Lower leg skin (tissue), 3 donors: ENCODE measurements around the gene GRIN2D.

Source experiments
- POLR2A ChIP-seq, 2 donors: fragments of 450-650 bp; IDR thresholded peaks; one replicate each; pipeline ENCODE4 v1.6.1; 2016 to 2017; ENCODE audit warnings: antibody characterized with exemption in 2 of 2, mild to moderate bottlenecking in 1 of 2, moderate library complexity in 1 of 2
- TF ChIP-seq, protein P1 (sequence below), 3 donors: fragments of 450-650 bp; IDR thresholded peaks; one replicate each; pipeline ENCODE4 v1.5.1; 2016; ENCODE audit warnings: antibody characterized with exemption in 3 of 3, mild to moderate bottlenecking in 3 of 3, moderate library complexity in 2 of 3

DNA sequence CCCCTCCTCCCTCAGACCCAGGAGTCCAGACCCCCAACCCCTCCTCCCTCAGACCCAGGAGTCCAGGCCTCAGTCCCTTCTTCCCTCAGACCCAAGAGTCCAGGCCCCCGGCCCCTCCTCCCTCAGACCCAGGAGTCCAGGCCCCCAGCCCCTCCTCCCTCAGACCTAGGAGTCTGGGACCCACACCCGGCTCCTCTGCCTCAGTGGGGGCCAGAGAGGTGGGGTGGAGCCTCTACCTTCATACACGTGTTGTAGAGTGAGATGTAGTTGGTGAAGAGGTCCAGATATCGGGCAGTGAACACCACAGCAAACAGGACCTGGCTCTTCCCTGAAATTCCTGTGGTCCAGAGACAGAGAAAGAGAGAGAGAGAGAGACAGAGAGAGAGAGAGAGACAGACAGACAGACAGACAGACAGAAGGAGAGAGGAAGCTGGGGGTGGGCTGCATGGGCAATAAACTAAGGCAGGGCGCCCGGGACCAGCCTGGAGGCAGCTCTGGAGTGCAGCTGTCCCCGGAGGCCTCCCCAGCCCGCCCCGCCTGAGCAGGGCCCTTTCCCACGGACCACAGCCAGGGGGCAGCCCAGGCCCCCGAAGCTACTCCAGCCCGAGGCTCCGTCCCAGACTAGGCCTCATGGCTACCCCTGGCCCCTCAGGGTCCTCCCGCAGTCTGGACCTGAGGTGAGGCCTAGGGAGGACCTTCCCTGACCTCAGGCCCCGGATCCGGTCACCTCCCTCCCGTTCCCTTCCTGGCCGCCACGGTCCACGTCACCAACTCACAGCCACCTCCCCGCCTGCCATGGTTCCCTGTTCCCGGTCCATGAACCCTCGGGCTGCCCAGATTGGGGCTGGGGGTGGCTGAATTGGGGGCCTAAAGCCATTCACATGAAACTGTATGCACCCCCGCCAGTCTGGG lies 3.0 kb upstream of the GRIN2D start:
- TF ChIP-seq, protein P1, sequence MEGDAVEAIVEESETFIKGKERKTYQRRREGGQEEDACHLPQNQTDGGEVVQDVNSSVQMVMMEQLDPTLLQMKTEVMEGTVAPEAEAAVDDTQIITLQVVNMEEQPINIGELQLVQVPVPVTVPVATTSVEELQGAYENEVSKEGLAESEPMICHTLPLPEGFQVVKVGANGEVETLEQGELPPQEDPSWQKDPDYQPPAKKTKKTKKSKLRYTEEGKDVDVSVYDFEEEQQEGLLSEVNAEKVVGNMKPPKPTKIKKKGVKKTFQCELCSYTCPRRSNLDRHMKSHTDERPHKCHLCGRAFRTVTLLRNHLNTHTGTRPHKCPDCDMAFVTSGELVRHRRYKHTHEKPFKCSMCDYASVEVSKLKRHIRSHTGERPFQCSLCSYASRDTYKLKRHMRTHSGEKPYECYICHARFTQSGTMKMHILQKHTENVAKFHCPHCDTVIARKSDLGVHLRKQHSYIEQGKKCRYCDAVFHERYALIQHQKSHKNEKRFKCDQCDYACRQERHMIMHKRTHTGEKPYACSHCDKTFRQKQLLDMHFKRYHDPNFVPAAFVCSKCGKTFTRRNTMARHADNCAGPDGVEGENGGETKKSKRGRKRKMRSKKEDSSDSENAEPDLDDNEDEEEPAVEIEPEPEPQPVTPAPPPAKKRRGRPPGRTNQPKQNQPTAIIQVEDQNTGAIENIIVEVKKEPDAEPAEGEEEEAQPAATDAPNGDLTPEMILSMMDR (IDR thresholded peaks at IDR 0.05): no peak
- no peak for TF ChIP-seq POLR2A (IDR thresholded peaks at IDR 0.05)
